SK-N-SH treated with all-trans-retinoic acid at 6 μM for 48 hours (cell line): ENCODE measurements around the gene UBQLN4.

Experiments used
- ATAC-seq: fragments of 200-7000 bp; cut with Tn5 transposase; 3 replicates; pipeline ENCODE4 v1.9.1; 2020; ENCODE audit warnings: mild to moderate bottlenecking, moderate library complexity
- ARNTL ChIP-seq: fragments of 450-650 bp; formaldehyde crosslinking; IDR thresholded peaks from 2 replicates; pipeline ENCODE4 v1.5.0; 2020; ENCODE audit warnings: low read depth, mild to moderate bottlenecking, moderate library complexity, borderline replicate concordance
- CREB5 ChIP-seq: fragments of 250-450 bp; sonication (Bioruptor Pico); IDR thresholded peaks from 2 replicates; pipeline ENCODE4 v1.5.1; 2020; ENCODE audit warnings: low read depth, mild to moderate bottlenecking, moderate library complexity
- CSDC2 ChIP-seq: fragments of 250-450 bp; sonication (Bioruptor Pico); IDR thresholded peaks from 2 replicates; pipeline ENCODE4 v1.5.0; 2020; ENCODE audit warnings: mild to moderate bottlenecking, moderate library complexity
- CSRNP3 ChIP-seq: fragments of 250-450 bp; sonication (Bioruptor Pico); IDR thresholded peaks from 2 replicates; pipeline ENCODE4 v1.5.1; 2021; ENCODE audit warnings: mild to moderate bottlenecking, moderate library complexity
- ESRRG ChIP-seq: fragments of 250-450 bp; sonication (Bioruptor Pico); IDR thresholded peaks from 2 replicates; pipeline ENCODE4 v1.6.1; 2021; ENCODE audit warnings: mild to moderate bottlenecking
- GLIS3 ChIP-seq: fragments of 250-450 bp; sonication (Bioruptor Pico); IDR thresholded peaks from 2 replicates; pipeline ENCODE4 v1.5.0; 2020; ENCODE audit warnings: mild to moderate bottlenecking, moderate library complexity
- ISL1 ChIP-seq: fragments of 250-450 bp; sonication (Bioruptor Pico); IDR thresholded peaks from 2 replicates; pipeline ENCODE4 v2.1.2; 2022; ENCODE audit warnings: mild to moderate bottlenecking, moderate library complexity
- OSR1 ChIP-seq: fragments of 250-450 bp; sonication (Bioruptor Pico); IDR thresholded peaks from 2 replicates; pipeline ENCODE4 v1.8.0; 2022; ENCODE audit warnings: moderate library complexity, mild to moderate bottlenecking, inconsistent platforms
- PATZ1 ChIP-seq: fragments of 250-450 bp; sonication (Bioruptor Pico); IDR thresholded peaks from 2 replicates; pipeline ENCODE4 v1.8.0; 2020; ENCODE audit warnings: mild to moderate bottlenecking, moderate library complexity, borderline replicate concordance
- POU6F1 ChIP-seq: fragments of 250-450 bp; sonication (Bioruptor Pico); IDR thresholded peaks from 2 replicates; pipeline ENCODE4 v1.8.0; 2021; ENCODE audit warnings: low read depth, mild to moderate bottlenecking, moderate library complexity, borderline replicate concordance
- RARB ChIP-seq: fragments of 250-450 bp; sonication (Bioruptor Pico); IDR thresholded peaks from 2 replicates; pipeline ENCODE4 v1.8.0; 2021; ENCODE audit warnings: mild to moderate bottlenecking, moderate library complexity
- SNAI2 ChIP-seq: fragments of 250-450 bp; sonication (Bioruptor Pico); IDR thresholded peaks from 2 replicates; pipeline ENCODE4 v1.5.0; 2020; ENCODE audit warnings: mild to moderate bottlenecking, moderate library complexity
- TCF4 ChIP-seq: fragments of 250-450 bp; sonication (Bioruptor Pico); IDR thresholded peaks from 2 replicates; pipeline ENCODE4 v1.8.0; 2021; ENCODE audit warnings: mild to moderate bottlenecking, moderate library complexity, borderline replicate concordance
- TOX ChIP-seq: fragments of 250-450 bp; sonication (Bioruptor Pico); IDR thresholded peaks from 2 replicates; pipeline ENCODE4 v1.8.0; 2021; ENCODE audit warnings: mild to moderate bottlenecking, moderate library complexity, borderline replicate concordance
- TSHZ2 ChIP-seq: fragments of 250-450 bp; sonication (Bioruptor Pico); IDR thresholded peaks from 2 replicates; pipeline ENCODE4 v1.5.0; 2020; ENCODE audit warnings: mild to moderate bottlenecking, moderate library complexity
- ZC3H10 ChIP-seq: fragments of 250-450 bp; sonication (Bioruptor Pico); IDR thresholded peaks from 2 replicates; pipeline ENCODE4 v1.5.1; 2021; ENCODE audit warnings: mild to moderate bottlenecking, moderate library complexity
- ZFP3 ChIP-seq: fragments of 250-450 bp; sonication (Bioruptor Pico); IDR thresholded peaks from 2 replicates; pipeline ENCODE4 v1.5.0; 2020; ENCODE audit warnings: mild to moderate bottlenecking, moderate library complexity
- ZFP30 ChIP-seq: fragments of 450-650 bp; formaldehyde crosslinking; IDR thresholded peaks from 2 replicates; pipeline ENCODE4 v1.5.0; 2022; ENCODE audit warnings: mild to moderate bottlenecking, moderate library complexity
- ZNF565 ChIP-seq: fragments of 450-650 bp; formaldehyde crosslinking; conservative IDR thresholded peaks from 2 replicates; pipeline ENCODE4 v1.5.0; 2020; ENCODE audit warnings: low read depth, mild to moderate bottlenecking, moderate library complexity
- ZNF70 ChIP-seq: fragments of 450-650 bp; formaldehyde crosslinking; IDR thresholded peaks from 2 replicates; pipeline ENCODE4 v1.5.0; 2020; ENCODE audit warnings: mild to moderate bottlenecking, moderate library complexity
- ZNF8 ChIP-seq: fragments of 450-650 bp; formaldehyde crosslinking; IDR thresholded peaks from 2 replicates; pipeline ENCODE4 v1.5.0; 2020; ENCODE audit warnings: mild to moderate bottlenecking, moderate library complexity

UBQLN4 gene

GRCh38 chr1:156050376-156050775, 3.2 kb downstream of the UBQLN4 start (continued):
- no peak for TF ChIP-seq CSRNP3 (CRISPR knock-in tag)
- no peak for TF ChIP-seq ZNF8

GRCh38 chr1:156048663-156049258, 4.8 kb downstream of the UBQLN4 start:
- TF ChIP-seq CREB5 (CRISPR knock-in tag) (no peak), CSRNP3 (CRISPR knock-in tag) (no peak), PATZ1 (CRISPR knock-in tag) (no peak), ISL1 (CRISPR knock-in tag) (no peak), ZFP30 (CRISPR knock-in tag) (no peak), ZNF8 (no peak), SNAI2 (CRISPR knock-in tag) (no peak), TSHZ2 (CRISPR knock-in tag) (no peak), ZNF70 (CRISPR knock-in tag) (no peak), ZNF565 (CRISPR knock-in tag) (no peak), TCF4 (no peak), ESRRG (CRISPR knock-in tag) (no peak), RARB (CRISPR knock-in tag) (no peak), TOX (CRISPR knock-in tag) (no peak), ARNTL (CRISPR knock-in tag) (no peak), ZC3H10 (CRISPR knock-in tag) (no peak), POU6F1 (no peak), GLIS3 (CRISPR knock-in tag) (no peak), ZFP3 (no peak), OSR1 (CRISPR knock-in tag) (no peak)
- no peak for ATAC-seq

- TF ChIP-seq ZNF565 (CRISPR knock-in tag) (no peak), CSRNP3 (CRISPR knock-in tag) (no peak), GLIS3 (CRISPR knock-in tag) (no peak), CSDC2 (CRISPR knock-in tag) (no peak), ESRRG (CRISPR knock-in tag) (no peak), ZC3H10 (CRISPR knock-in tag) (no peak), TSHZ2 (CRISPR knock-in tag) (no peak), RARB (CRISPR knock-in tag) (no peak), ARNTL (CRISPR knock-in tag) (no peak)
- no peak for ATAC-seq
Observed at GRCh38 chr1:156045076-156045475, 8.5 kb downstream of the UBQLN4 start.
